Endothelial cell of umbilical vein (primary cell): ENCODE data around the gene MR1. TPM values are rescaled to one million over a fixed set of nuclear protein-coding genes. Genes with fewer than 3 reads are reported as not detected.

Experiments
- BruUV-seq: library from RNA; stranded (reverse); fragments of 400-500 nt; replicated peaks from 2 replicates; lab custom pipeline; 2021; lab: Mats Ljungman, UMichigan
- CTCF ChIA-PET: fragments of 300-600, 350-600 bp; sonication (Branson Sonifier 250); formaldehyde crosslinking; loops from one replicate; lab custom pipeline; 2021; ENCODE audit warnings: antibody characterized with exemption, inconsistent platforms; lab: Charles Lee
- POLR2A ChIA-PET: fragments of 300-600, 350-600 bp; sonication (Branson Sonifier 250); formaldehyde crosslinking; loops from one replicate; lab custom pipeline; 2021; ENCODE audit warnings: antibody characterized with exemption, inconsistent platforms; lab: Charles Lee
- DNase-seq: peaks from one replicate; pipeline ENCODE4 v3.0.0-alpha.2; 2011; ENCODE audit warnings: low read depth, low spot score
- FAIRE-seq: peaks from 2 replicates; lab custom pipeline; 2011; peaks lifted over from hg19 to GRCh38; lab: Jason Lieb, UNC
- H2AFZ ChIP-seq: 2 replicates; pipeline ENCODE4 v1.6.0; 2012; ENCODE audit warnings: low read depth, low read length, control low read depth, inconsistent platforms
- H3K27ac ChIP-seq: 2 replicates; pipeline ENCODE4 v1.5.1; 2011; ENCODE audit warnings: low read depth, mild to moderate bottlenecking, control low read depth, low read length, moderate library complexity; ENCODE audit not compliant: insufficient read depth
- H3K27me3 ChIP-seq, 2 experiments: 2 replicates each; pipeline versions ENCODE4 v1.6.0 to v1.6.1; 2011; ENCODE audit warnings: low read length in 2 of 2, mixed read lengths in 1 of 2; ENCODE audit not compliant: control insufficient read depth in 2 of 2, insufficient read depth in 2 of 2
- H3K36me3 ChIP-seq, 2 experiments: 2 replicates in 1 of 2; 3 replicates in 1 of 2; pipeline ENCODE4 v1.5.1; 2011; ENCODE audit warnings: low read length in 2 of 2, mild to moderate bottlenecking in 1 of 2, moderate library complexity in 1 of 2; ENCODE audit not compliant: control insufficient read depth in 2 of 2, insufficient read depth in 2 of 2; ENCODE audit errors: extremely low read depth in 1 of 2
- H3K4me1 ChIP-seq: 3 replicates; pipeline ENCODE4 v1.5.1; 2011; ENCODE audit warnings: mild to moderate bottlenecking, low read length; ENCODE audit not compliant: control insufficient read depth, insufficient read depth; ENCODE audit errors: extremely low read depth
- H3K4me2 ChIP-seq: 2 replicates; pipeline ENCODE4 v1.6.1; 2011; ENCODE audit warnings: low read length, control low read depth, mixed read lengths; ENCODE audit not compliant: insufficient read depth
- H3K4me3 ChIP-seq, 3 experiments: fragments of 200-600 bp in 1 of 3; sonication (generic), shearing (Covaris generic) in 1 of 3; replicated peaks in 1 of 3; 2 replicates each; pipeline ENCODE4 v1.5.1; 2011 to 2016; ENCODE audit warnings: control low read depth in 3 of 3, low read length in 3 of 3, mild to moderate bottlenecking in 2 of 3, inconsistent platforms in 1 of 3, low read depth in 1 of 3, moderate library complexity in 1 of 3; ENCODE audit not compliant: insufficient read depth in 1 of 3
- H3K79me2 ChIP-seq: 2 replicates; pipeline ENCODE4 v1.6.0; 2012; ENCODE audit warnings: low read length, inconsistent platforms; ENCODE audit not compliant: control insufficient read depth, insufficient read depth
- H3K9ac ChIP-seq: replicated peaks from 2 replicates; pipeline ENCODE3; 2011; ENCODE audit warnings: low read length, control low read depth; ENCODE audit not compliant: insufficient read depth; ENCODE audit errors: extremely low read depth
- H3K9me1 ChIP-seq: replicated peaks from 3 replicates; pipeline ENCODE4 v1.6.0; 2011; ENCODE audit warnings: mild to moderate bottlenecking, low read length; ENCODE audit not compliant: control insufficient read depth, insufficient read depth; ENCODE audit errors: extremely low read depth
- H3K9me3 ChIP-seq: replicated peaks from 2 replicates; pipeline ENCODE4 v1.5.1; 2012; ENCODE audit warnings: low read length, inconsistent platforms; ENCODE audit not compliant: control insufficient read depth, insufficient read depth
- H4K20me1 ChIP-seq: replicated peaks from 2 replicates; pipeline ENCODE3; 2011; ENCODE audit warnings: mild to moderate bottlenecking, low read length; ENCODE audit not compliant: control insufficient read depth, insufficient read depth; ENCODE audit errors: extremely low read depth
- MYC ChIP-seq: IDR thresholded peaks from one replicate; pipeline ENCODE4 v1.6.1; 2011; ENCODE audit warnings: mild to moderate bottlenecking, low read depth, low read length
- POLR2A ChIP-seq: IDR thresholded peaks from 2 replicates; pipeline ENCODE4 v1.6.1; 2012; ENCODE audit warnings: low read depth, mild to moderate bottlenecking, control low read depth, low read length
- dilution Hi-C: fragments of 300-500 bp; cut with MboI; formaldehyde crosslinking; loops from one replicate; pipeline ENCODE4 v1.15.0; 2019; ENCODE audit warnings: low sequenced_read_pairs; ENCODE audit not compliant: extremely low pct_ligation_motif_present
- intact Hi-C: fragments of 100-400 bp; cut with micrococcal nuclease; formaldehyde crosslinking; loops from one replicate; pipeline ENCODE4 v1.10.0; 2022
- polyA plus RNA-seq, 4 experiments: library from polyadenylated mRNA; depleted of rRNA in 3 of 4; stranded (reverse) in 3 of 4; unstranded in 1 of 4; fragments of >200 nt; gene quantifications; 2 replicates each; pipeline versions ENCODE4 v1.2.1 to v1.2.3, GENCODE V29; 2011 to 2012; ENCODE audit warnings: missing spikeins in 1 of 4
- total RNA-seq: library from RNA; stranded (reverse); gene quantifications from 2 replicates; pipeline ENCODE4 v1.2.3, GENCODE V29; 2021
- TF ChIP-seq, protein P1 (sequence below), 2 donors: IDR thresholded peaks; 1 replicate in 1 of 2; 2 replicates in 1 of 2; pipeline ENCODE4 v1.5.1; 2011; ENCODE audit warnings: low read length in 2 of 2, mild to moderate bottlenecking in 2 of 2, moderate library complexity in 2 of 2, control low read depth in 1 of 2, inconsistent platforms in 1 of 2, low read depth in 1 of 2; ENCODE audit not compliant: insufficient read depth in 1 of 2; ENCODE audit errors: extremely low read depth in 1 of 2

MR1 gene
- total and polyA plus RNA-seq, 2 donors (not counting 3 experiments of a cell fraction or from before 2014, with no cell fraction given), result 1.3 to 2.5 TPM

GRCh38 chr1:181081395-181081794 is 47.6 kb downstream of the MR1 start:
- ChIA-PET POLR2A (no interaction called here), CTCF (interaction anchor here (1.0 to 3.2 kb wide), 4 partner anchors 24 to 200 kb away, joined by 3 to 35 read pairs (median 4); no protein-coding TSS in a partner anchor)
- Histone ChIP-seq H3K27ac (no peak overlapping the region), H3K9ac (no peak overlapping the region), H3K4me1 (no peaks in the 10 kb centered on the region), H4K20me1 (no peaks in the 10 kb centered on the region), H3K4me2 (no peak overlapping the region), H3K27me3 (peaks cover 7 to 17% of the 10 kb centered on the region in 2 experiments), H3K9me3 (no peaks in the 10 kb centered on the region), H3K36me3 (no peaks in the 10 kb centered on the region), H3K79me2 (no peaks in the 10 kb centered on the region), H3K4me3 (no peak overlapping the region), H2AFZ (no peak overlapping the region), H3K9me1 (no peaks in the 10 kb centered on the region)
- FAIRE-seq (no peak), DNase-seq (no peak)
- no TSS peak for BruUV-seq
- intact Hi-C loops (loop anchor here (10.0 kb wide), 1 partner anchor 447 kb away; the partner anchor contains the start of gene XPR1), dilution Hi-C loops (no loop called here)
- TF ChIP-seq, protein P1, sequence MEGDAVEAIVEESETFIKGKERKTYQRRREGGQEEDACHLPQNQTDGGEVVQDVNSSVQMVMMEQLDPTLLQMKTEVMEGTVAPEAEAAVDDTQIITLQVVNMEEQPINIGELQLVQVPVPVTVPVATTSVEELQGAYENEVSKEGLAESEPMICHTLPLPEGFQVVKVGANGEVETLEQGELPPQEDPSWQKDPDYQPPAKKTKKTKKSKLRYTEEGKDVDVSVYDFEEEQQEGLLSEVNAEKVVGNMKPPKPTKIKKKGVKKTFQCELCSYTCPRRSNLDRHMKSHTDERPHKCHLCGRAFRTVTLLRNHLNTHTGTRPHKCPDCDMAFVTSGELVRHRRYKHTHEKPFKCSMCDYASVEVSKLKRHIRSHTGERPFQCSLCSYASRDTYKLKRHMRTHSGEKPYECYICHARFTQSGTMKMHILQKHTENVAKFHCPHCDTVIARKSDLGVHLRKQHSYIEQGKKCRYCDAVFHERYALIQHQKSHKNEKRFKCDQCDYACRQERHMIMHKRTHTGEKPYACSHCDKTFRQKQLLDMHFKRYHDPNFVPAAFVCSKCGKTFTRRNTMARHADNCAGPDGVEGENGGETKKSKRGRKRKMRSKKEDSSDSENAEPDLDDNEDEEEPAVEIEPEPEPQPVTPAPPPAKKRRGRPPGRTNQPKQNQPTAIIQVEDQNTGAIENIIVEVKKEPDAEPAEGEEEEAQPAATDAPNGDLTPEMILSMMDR (IDR thresholded peaks at IDR 0.05; ENCODE audit: extremely low read depth in 1 of 2, insufficient read depth in 1 of 2, low read depth in 1 of 2, low read length in 2 of 2), result no peak
- no peak for TF ChIP-seq MYC
- TF ChIP-seq POLR2A, result no peak

- no peak overlapping the region for H2AFZ ChIP-seq
- no peak overlapping the region for H3K4me3 ChIP-seq
- H3K9me1 ChIP-seq, result no peaks in the 10 kb centered on the region
- BruUV-seq, result no TSS peak
- TF ChIP-seq, protein P1 (IDR thresholded peaks at IDR 0.05; ENCODE audit: extremely low read depth in 1 of 2, insufficient read depth in 1 of 2, low read depth in 1 of 2, low read length in 2 of 2), result peak; percentile 29 to 65
- TF ChIP-seq MYC, result no peak
- H3K9me3 ChIP-seq, result no peaks in the 10 kb centered on the region
- H3K27me3 ChIP-seq, result peaks cover 0 to 8% of the 10 kb centered on the region in 2 experiments
- ChIA-PET CTCF (interaction anchor here (0.6 to 10.6 kb wide), 35 partner anchors 9 to 568 kb away, joined by 3 to 319 read pairs (median 4); partner anchors contain the start of gene MR1), POLR2A (interaction anchor here (0.5 to 1.0 kb wide), 4 partner anchors 13 to 59 kb away, joined by 3 read pairs; no protein-coding TSS in a partner anchor)
- intact Hi-C loops (loop anchor here (1.0 to 10.0 kb wide), 4 partner anchors 46 to 449 kb away; partner anchors contain the start of gene XPR1), dilution Hi-C loops (no loop called here)
- no peak overlapping the region for H3K27ac ChIP-seq
- peaks cover 3% of the 10 kb centered on the region for H3K4me1 ChIP-seq
- H4K20me1 ChIP-seq, result no peaks in the 10 kb centered on the region
- no peak overlapping the region for H3K9ac ChIP-seq
- H3K79me2 ChIP-seq, result peaks cover 5% of the 10 kb centered on the region
- H3K36me3 ChIP-seq, result no peaks in the 10 kb centered on the region
- no peak overlapping the region for H3K4me2 ChIP-seq
- DNase-seq (peak; percentile 71), FAIRE-seq (peak; percentile 52)
Observed at GRCh38 chr1:181083842-181084605, 50.2 kb downstream of the MR1 start.
